ENCODE results near the gene RDH14.

DNA sequence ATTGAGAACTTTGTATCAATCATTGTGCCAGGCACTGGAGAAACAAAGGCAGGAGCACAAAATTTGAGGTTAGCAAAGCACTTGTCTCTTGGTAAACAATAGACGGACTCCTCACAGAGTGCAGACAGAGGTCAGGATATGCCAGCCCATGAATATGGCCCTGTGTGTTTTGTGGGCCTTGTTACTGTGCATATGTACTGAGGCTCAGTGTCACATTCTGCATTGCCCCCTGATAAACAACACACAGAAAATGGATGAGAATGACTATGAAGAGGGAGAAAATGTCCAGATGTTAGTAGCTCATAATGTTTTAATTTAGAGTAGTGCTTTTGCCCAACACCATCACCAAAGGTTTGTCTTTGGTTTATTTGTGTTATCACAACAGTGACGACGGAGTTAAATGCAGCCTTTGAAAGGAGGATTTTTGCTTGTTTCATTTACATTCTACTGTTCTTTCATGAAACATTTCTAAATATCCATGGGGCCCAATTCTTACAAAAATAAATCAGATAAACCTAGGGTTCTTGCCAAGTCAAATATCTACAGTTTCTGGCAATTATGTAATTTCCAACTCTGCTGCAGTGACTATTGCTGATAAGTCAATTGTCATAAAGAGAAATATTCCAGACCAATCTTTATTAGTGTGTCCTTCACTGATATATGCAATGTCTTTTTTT lies 43.5 kb upstream of the RDH14 start:
- TF ChIP-seq, protein P1, sequence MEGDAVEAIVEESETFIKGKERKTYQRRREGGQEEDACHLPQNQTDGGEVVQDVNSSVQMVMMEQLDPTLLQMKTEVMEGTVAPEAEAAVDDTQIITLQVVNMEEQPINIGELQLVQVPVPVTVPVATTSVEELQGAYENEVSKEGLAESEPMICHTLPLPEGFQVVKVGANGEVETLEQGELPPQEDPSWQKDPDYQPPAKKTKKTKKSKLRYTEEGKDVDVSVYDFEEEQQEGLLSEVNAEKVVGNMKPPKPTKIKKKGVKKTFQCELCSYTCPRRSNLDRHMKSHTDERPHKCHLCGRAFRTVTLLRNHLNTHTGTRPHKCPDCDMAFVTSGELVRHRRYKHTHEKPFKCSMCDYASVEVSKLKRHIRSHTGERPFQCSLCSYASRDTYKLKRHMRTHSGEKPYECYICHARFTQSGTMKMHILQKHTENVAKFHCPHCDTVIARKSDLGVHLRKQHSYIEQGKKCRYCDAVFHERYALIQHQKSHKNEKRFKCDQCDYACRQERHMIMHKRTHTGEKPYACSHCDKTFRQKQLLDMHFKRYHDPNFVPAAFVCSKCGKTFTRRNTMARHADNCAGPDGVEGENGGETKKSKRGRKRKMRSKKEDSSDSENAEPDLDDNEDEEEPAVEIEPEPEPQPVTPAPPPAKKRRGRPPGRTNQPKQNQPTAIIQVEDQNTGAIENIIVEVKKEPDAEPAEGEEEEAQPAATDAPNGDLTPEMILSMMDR (conservative IDR thresholded peaks at IDR 0.05 in 1 of 2, IDR thresholded peaks at IDR 0.05 in 1 of 2; ENCODE audit: extremely low read depth in 1 of 2, insufficient read depth in 1 of 2, low read depth in 1 of 2, low read length in 2 of 2) = no peak
- TF ChIP-seq EZH2 (IDR thresholded peaks at IDR 0.05; ENCODE audit: borderline replicate concordance, low read length) = no peak
